Measurements from ENCODE around the gene SPTAN1.

SPTAN1 gene

GRCh38 chr9:128677794-128678193 is 125.4 kb downstream of the SPTAN1 start:
- no peak for DNase-seq
